Body of pancreas (tissue), 4 donors: Measurements from ENCODE around the gene GARRE1. TPM values are rescaled to one million over a fixed set of nuclear protein-coding genes. Genes with fewer than 3 reads are reported as not detected.

ENCODE experiments used
- ATAC-seq: fragments of 150-250 bp; one replicate; pipeline ENCODE4 v1.9.1; 2016
- DNase-seq, 4 donors: peaks; one replicate each; pipeline ENCODE4 v3.0.0-alpha.2; 2019
- H3K27ac ChIP-seq, 4 donors: fragments of 200-600 bp; sonication (generic); 1 replicate in 3 of 4; 2 replicates in 1 of 4; pipeline versions ENCODE4 v1.5.1 to v1.6.1; 2016 to 2019; ENCODE audit warnings: mild to moderate bottlenecking in 1 of 4, mixed read lengths in 1 of 4, moderate library complexity in 1 of 4
- H3K27me3 ChIP-seq, 2 donors: fragments of 200-600 bp; sonication (generic); one replicate each; pipeline ENCODE4 v1.6.0; 2016; ENCODE audit warnings: mild to moderate bottlenecking in 1 of 2
- H3K36me3 ChIP-seq, 2 donors: fragments of 200-600 bp; sonication (generic); replicated peaks in 1 of 2; 2 replicates each; pipeline ENCODE4 v1.5.1; 2016; ENCODE audit warnings: low read depth in 2 of 2; ENCODE audit not compliant: insufficient read depth in 1 of 2
- H3K4me1 ChIP-seq: fragments of 200-600 bp; sonication (generic); one replicate; pipeline ENCODE4 v1.6.0; 2016
- H3K4me3 ChIP-seq, 2 donors: fragments of 200-600 bp; sonication (generic); 1 replicate in 1 of 2; 2 replicates in 1 of 2; pipeline ENCODE4 v1.5.1; 2016 to 2019
- H3K9me3 ChIP-seq, 3 donors: fragments of 200-600 bp; sonication (generic); 1 replicate in 2 of 3; 2 replicates in 1 of 3; pipeline ENCODE4 v1.5.1; 2016
- POLR2A ChIP-seq, 3 donors: fragments of 450-650 bp; IDR thresholded peaks; one replicate each; pipeline ENCODE4 v1.6.1; 2016; ENCODE audit warnings: antibody characterized with exemption in 3 of 3, mild to moderate bottlenecking in 2 of 3
- WGBS, 2 donors: methylation state at CpG; one replicate each; pipeline ENCODE4 v1.1.5; 2017; 5-methylcytosine and 5-hydroxymethylcytosine counted together
- intact Hi-C: fragments of 100-400 bp; cut with DNase I; formaldehyde crosslinking; loops from one replicate; pipeline ENCODE4 v1.15.1; 2023
- total RNA-seq, 2 donors: library from RNA; depleted of rRNA; stranded (reverse); fragments of >200 nt; gene quantifications; one replicate each; pipeline ENCODE4 v1.1.0, GENCODE V29; 2016
- TF ChIP-seq, protein P1 (sequence below), 7 experiments: fragments of 450-650 bp in 4 of 7; fragments of 200-600 bp in 3 of 7; sonication (generic) in 3 of 7; IDR thresholded peaks; one replicate each; pipeline ENCODE4 v1.5.1; 2016 to 2019; ENCODE audit warnings: antibody characterized with exemption in 7 of 7

GARRE1 gene
- total RNA-seq, 2 donors from 2014 or later: 17.1 to 26.4 TPM

DNA sequence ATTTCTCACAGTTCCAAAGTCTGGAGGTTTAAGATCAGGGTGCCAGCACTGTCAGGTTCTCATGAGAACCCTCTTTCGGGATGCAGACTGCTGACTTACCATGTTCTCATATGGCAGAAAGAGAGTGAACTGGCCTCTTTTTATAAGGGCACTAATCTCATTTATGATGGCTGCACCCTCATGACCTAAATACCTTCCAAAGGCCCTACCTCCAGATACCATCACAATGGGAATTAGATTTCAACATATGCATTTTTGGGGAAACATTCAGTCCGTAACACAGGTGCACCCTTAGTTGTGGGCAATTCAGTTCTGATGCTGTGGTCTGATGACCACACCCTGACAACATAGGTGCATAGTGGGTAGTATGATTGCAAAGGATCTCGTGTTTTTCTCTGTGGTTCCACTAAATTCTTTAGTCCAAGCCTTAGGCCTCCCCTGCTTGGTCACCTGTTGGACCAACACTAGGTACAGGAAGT, 33.3 kb downstream of the GARRE1 start:
- intact Hi-C loops: no loop called here
- Histone ChIP-seq H3K27ac (no peak overlapping the region), H3K9me3 (no peaks in the 10 kb centered on the region), H3K4me1 (peaks cover 15% of the 10 kb centered on the region), H3K36me3 (no peaks in the 10 kb centered on the region), H3K27me3 (no peaks in the 10 kb centered on the region), H3K4me3 (no peak overlapping the region)
- WGBS, 2 donors: 97 to 100% methylated on average over 3 of the region's 3 CpGs
- DNase-seq (peak in 1 of 4 donors; percentile 0), ATAC-seq (no peak)
- TF ChIP-seq POLR2A (IDR thresholded peaks at IDR 0.05): no peak
- TF ChIP-seq, protein P1, sequence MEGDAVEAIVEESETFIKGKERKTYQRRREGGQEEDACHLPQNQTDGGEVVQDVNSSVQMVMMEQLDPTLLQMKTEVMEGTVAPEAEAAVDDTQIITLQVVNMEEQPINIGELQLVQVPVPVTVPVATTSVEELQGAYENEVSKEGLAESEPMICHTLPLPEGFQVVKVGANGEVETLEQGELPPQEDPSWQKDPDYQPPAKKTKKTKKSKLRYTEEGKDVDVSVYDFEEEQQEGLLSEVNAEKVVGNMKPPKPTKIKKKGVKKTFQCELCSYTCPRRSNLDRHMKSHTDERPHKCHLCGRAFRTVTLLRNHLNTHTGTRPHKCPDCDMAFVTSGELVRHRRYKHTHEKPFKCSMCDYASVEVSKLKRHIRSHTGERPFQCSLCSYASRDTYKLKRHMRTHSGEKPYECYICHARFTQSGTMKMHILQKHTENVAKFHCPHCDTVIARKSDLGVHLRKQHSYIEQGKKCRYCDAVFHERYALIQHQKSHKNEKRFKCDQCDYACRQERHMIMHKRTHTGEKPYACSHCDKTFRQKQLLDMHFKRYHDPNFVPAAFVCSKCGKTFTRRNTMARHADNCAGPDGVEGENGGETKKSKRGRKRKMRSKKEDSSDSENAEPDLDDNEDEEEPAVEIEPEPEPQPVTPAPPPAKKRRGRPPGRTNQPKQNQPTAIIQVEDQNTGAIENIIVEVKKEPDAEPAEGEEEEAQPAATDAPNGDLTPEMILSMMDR (IDR thresholded peaks at IDR 0.05): no peak

DNA sequence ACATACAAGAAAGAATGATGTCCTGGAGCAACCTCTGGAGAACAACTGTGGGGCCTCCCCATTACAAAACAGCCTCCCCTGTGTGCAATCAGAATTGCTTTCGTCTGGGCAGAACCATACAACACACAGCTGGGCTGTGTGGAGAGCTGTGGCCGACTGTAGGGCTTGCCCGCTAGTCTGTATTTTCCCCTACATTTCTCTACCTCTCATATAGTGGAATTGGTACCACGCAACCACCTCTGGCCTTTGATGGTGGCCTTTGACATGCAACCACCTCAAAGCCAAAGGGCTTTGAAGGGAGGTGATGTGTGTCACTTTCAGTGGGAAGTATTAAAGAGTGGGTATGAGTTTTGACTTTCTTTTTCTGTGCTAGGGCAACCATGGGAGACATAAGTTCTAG, 34.0 kb downstream of the GARRE1 start:
- peaks cover 8% of the 10 kb centered on the region for H3K4me1 ChIP-seq
- no peaks in the 10 kb centered on the region for H3K9me3 ChIP-seq
- ATAC-seq: no peak
- DNase-seq: no peak
- H3K27ac ChIP-seq: no peak overlapping the region
- intact Hi-C loops: no loop called here
- H3K27me3 ChIP-seq: no peaks in the 10 kb centered on the region
- TF ChIP-seq, protein P1 (IDR thresholded peaks at IDR 0.05): no peak
- no peak for TF ChIP-seq POLR2A (IDR thresholded peaks at IDR 0.05)
- H3K36me3 ChIP-seq: no peaks in the 10 kb centered on the region
- no peak overlapping the region for H3K4me3 ChIP-seq
- 80 to 96% methylated on average over 4 of the region's 4 CpGs for WGBS, 2 donors

DNA sequence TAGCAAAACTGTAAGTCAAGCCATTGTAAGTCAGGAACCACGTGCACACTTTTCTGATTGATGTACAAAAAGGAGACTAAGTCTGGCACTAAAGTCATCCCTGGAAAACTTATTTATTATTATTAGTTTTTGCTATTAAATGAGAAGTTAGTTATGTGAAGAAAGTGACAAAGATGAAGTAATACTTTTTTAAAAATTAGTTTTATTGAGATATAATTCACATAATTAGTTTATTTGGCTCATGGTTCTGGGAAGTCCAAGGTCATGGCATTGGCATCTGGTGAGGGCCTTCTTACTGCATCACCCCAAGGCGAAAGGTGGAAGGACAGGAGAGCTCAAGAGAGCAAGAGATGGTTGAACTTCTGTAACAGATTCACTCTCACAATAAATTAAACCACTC, 36.9 kb downstream of the GARRE1 start:
- 97 to 98% methylated on average over 2 of the region's 2 CpGs for WGBS, 2 donors
- Histone ChIP-seq H3K27ac (no peak overlapping the region), H3K4me1 (peaks cover 10% of the 10 kb centered on the region), H3K4me3 (no peak overlapping the region), H3K9me3 (no peaks in the 10 kb centered on the region), H3K36me3 (no peaks in the 10 kb centered on the region), H3K27me3 (no peaks in the 10 kb centered on the region)
- no peak for TF ChIP-seq POLR2A (IDR thresholded peaks at IDR 0.05)
- TF ChIP-seq, protein P1 (IDR thresholded peaks at IDR 0.05): no peak
- DNase-seq (no peak), ATAC-seq (no peak)
- intact Hi-C loops: no loop called here

GRCh38 chr19:34295103-34295502, 40.7 kb downstream of the GARRE1 start:
- H3K27ac ChIP-seq: no peak overlapping the region
- TF ChIP-seq, protein P1 (IDR thresholded peaks at IDR 0.05): no peak
- TF ChIP-seq POLR2A (IDR thresholded peaks at IDR 0.05): no peak

GRCh38 chr19:34298891-34299520, 44.7 kb downstream of the GARRE1 start:
- H3K27me3 ChIP-seq: no peaks in the 10 kb centered on the region

More at GRCh38 chr19:34295103-34295502, 40.7 kb downstream of the GARRE1 start:
- DNase-seq (no peak), ATAC-seq (no peak)
- no peaks in the 10 kb centered on the region for H3K27me3 ChIP-seq
- intact Hi-C loops: no loop called here
- H3K4me3 ChIP-seq: no peak overlapping the region
- H3K9me3 ChIP-seq: no peaks in the 10 kb centered on the region
- H3K36me3 ChIP-seq: peaks cover 0 to 4% of the 10 kb centered on the region in 2 donors
- H3K4me1 ChIP-seq: peaks cover 6% of the 10 kb centered on the region

More at GRCh38 chr19:34298891-34299520, 44.7 kb downstream of the GARRE1 start:
- 84 to 90% methylated on average over 10 of the region's 10 CpGs for WGBS, 2 donors
- no peak for ATAC-seq
- peaks cover 0 to 9% of the 10 kb centered on the region in 2 donors for H3K36me3 ChIP-seq
- DNase-seq: no peak
- TF ChIP-seq POLR2A (IDR thresholded peaks at IDR 0.05): no peak
- TF ChIP-seq, protein P1 (IDR thresholded peaks at IDR 0.05): no peak
- intact Hi-C loops: no loop called here
- H3K27ac ChIP-seq: no peak overlapping the region
- H3K9me3 ChIP-seq: no peaks in the 10 kb centered on the region
- peaks cover 6% of the 10 kb centered on the region for H3K4me1 ChIP-seq
- H3K4me3 ChIP-seq: no peak overlapping the region
